Activated naive CD8-positive, alpha-beta T cell treated with anti-CD3 and anti-CD28 coated beads, Interleukin-2, amount 10 ng/mL, durations not matched to agents 7 days and 5 days (primary cell): Measurements from ENCODE around the gene BOLA2. TPM values are rescaled to one million over a fixed set of nuclear protein-coding genes. Genes with fewer than 3 reads are reported as not detected.
"Not testable (repeated sequence)": the region's sequence is repeated elsewhere in the genome, so short reads cannot be mapped to it uniquely, and the experiment has no call there.

Experiments
- ATAC-seq: fragments of 150-1000 bp; cut with Tn5 transposase; one replicate; pipeline ENCODE4 v1.10.0; 2021; ENCODE audit warnings: low read depth, moderate library complexity
- POLR2A ChIA-PET: fragments of 350-600 bp; sonication (Branson Sonifier 250); formaldehyde crosslinking; loops from one replicate; lab custom pipeline; 2021; ENCODE audit warnings: antibody characterized with exemption; lab: Charles Lee
- DNase-seq: peaks from one replicate; pipeline ENCODE4 v3.0.0; 2021
- H3K27ac Mint-ChIP-seq: one replicate; pipeline ENCODE4 v1.8.0; 2022; ENCODE audit warnings: mild to moderate bottlenecking, mixed read lengths
- H3K27me3 Mint-ChIP-seq: one replicate; pipeline ENCODE4 v1.8.0; 2022; ENCODE audit warnings: mild to moderate bottlenecking, moderate library complexity, mixed read lengths
- H3K36me3 Mint-ChIP-seq: one replicate; pipeline ENCODE4 v1.8.0; 2021; ENCODE audit warnings: mild to moderate bottlenecking, mixed read lengths
- H3K4me1 Mint-ChIP-seq: one replicate; pipeline ENCODE4 v1.8.0; 2021; ENCODE audit warnings: mixed read lengths
- H3K4me3 Mint-ChIP-seq: one replicate; pipeline ENCODE4 v1.8.0; 2022; ENCODE audit warnings: mild to moderate bottlenecking, moderate library complexity, mixed read lengths
- H3K9me3 Mint-ChIP-seq: one replicate; pipeline ENCODE4 v1.8.0; 2021; ENCODE audit warnings: mixed read lengths
- total RNA-seq, 2 experiments: library from RNA; stranded (reverse); gene quantifications; one replicate each; pipeline ENCODE4 v1.2.3, GENCODE V29; 2021

Gene BOLA2
- total RNA-seq, 2 experiments from 2014 or later, result 8.6 to 12.1 TPM

DNA sequence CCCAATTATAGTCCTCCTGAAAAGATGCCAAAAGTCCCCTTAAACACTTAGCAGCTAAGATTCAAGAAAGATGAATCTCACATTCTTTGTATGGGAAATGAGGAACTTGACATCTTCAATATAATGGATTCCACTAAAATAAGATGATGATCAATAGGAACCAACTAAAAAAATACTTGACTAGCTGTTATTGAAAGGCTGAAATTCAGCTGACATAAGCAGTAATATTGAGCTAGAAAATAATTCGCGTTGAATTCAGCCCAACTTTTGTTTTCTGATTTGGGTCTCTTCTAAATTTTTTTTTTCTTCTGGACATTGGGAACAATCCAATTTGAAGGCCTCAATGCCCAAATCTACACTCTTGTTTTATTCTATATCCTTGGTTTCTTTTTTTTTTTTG lies 30.6 kb downstream of the BOLA2 start:
- H3K4me1 Mint-ChIP-seq, H3K4me3 Mint-ChIP-seq, H3K36me3 Mint-ChIP-seq, DNase-seq, H3K27ac Mint-ChIP-seq, ATAC-seq, POLR2A ChIA-PET, H3K9me3 Mint-ChIP-seq, H3K27me3 Mint-ChIP-seq: not testable (repeated sequence)

DNA sequence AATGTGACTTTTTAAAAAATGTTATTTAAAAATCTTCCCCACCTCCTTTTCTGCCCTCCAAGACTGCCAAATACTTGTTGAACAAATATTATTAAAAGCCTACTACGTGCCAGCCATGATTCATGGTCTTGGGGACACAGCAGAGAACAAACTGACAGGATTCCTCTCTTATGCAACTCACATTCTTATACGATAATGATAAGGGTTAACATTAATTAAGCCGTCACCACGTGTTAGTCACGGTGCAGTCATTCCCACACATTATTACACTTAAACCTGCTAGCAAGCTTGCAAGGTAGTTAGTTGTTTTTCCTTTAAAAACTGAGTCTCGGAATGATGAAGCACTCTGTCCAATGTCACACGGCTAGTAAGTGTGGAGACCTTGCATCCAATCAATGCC lies 48.9 kb downstream of the BOLA2 start:
- H3K4me3 Mint-ChIP-seq, DNase-seq, H3K36me3 Mint-ChIP-seq, H3K27me3 Mint-ChIP-seq, H3K4me1 Mint-ChIP-seq, H3K27ac Mint-ChIP-seq, H3K9me3 Mint-ChIP-seq, ATAC-seq, POLR2A ChIA-PET: not testable (repeated sequence)

Other genes starting within 250 kb of the BOLA2 start
- gene NPIPB11, start 47.6 kb downstream of the BOLA2 start, total RNA-seq, result 1 to 10 TPM; 1.9 to 2.4 TPM
- 10 to 100 TPM; 19.9 to 68.2 TPM for gene SLX1B, start 182 bp upstream of the BOLA2 start, total RNA-seq
- 1 to 10 TPM; 1.5 to 2.4 TPM for gene SULT1A4, start 5.6 kb upstream of the BOLA2 start, total RNA-seq
- 100 to 1,000 TPM; 105 to 121 TPM for gene NPIPB12, start 52.1 kb upstream of the BOLA2 start, total RNA-seq
- 100 to 1,000 TPM; 255 to 263 TPM for gene SPN, start 208.9 kb upstream of the BOLA2 start, total RNA-seq
- gene QPRT, start 224.8 kb upstream of the BOLA2 start, total RNA-seq, result 10 to 100 TPM in 1 of 2 experiments, 1 to 10 TPM in 1; 7.4 to 10.0 TPM